HCT116 (cell line): ENCODE measurements around the gene CTBP1. TPM values are rescaled to one million over a fixed set of nuclear protein-coding genes. Genes with fewer than 3 reads are reported as not detected.

Experiments used
- ATAC-seq: fragments of 200-7000 bp; cut with Tn5 transposase; 2 replicates; pipeline ENCODE4 v1.9.1; 2020; ENCODE audit warnings: mild to moderate bottlenecking, moderate library complexity
- Bru-seq: library from RNA; stranded (reverse); fragments of 400-500 nt; gene quantifications from one replicate; lab custom pipeline; 2021; lab: Mats Ljungman, UMichigan
- BruChase-seq, 2 experiments: library from RNA; stranded (reverse); fragments of 400-500 nt; gene quantifications; one replicate each; lab custom pipeline; 2021; lab: Mats Ljungman, UMichigan
- BruUV-seq: library from RNA; stranded (reverse); fragments of 400-500 nt; replicated peaks from 2 replicates; lab custom pipeline; 2021; lab: Mats Ljungman, UMichigan
- CTCF ChIA-PET: fragments of 300-600 bp; sonication (Branson Sonifier 250); formaldehyde crosslinking; loops from one replicate; lab custom pipeline; 2021; ENCODE audit warnings: antibody characterized with exemption; lab: Charles Lee
- POLR2A ChIA-PET: fragments of 300-600, 350-600 bp; sonication (Branson Sonifier 250); formaldehyde crosslinking; loops from one replicate; lab custom pipeline; 2021; ENCODE audit warnings: antibody characterized with exemption; lab: Charles Lee
- RAD21 ChIA-PET, 2 experiments: fragments of 300-600 bp; sonication (Branson Sonifier 250); formaldehyde crosslinking; loops; one replicate each; lab custom pipeline; 2023; ENCODE audit warnings: low total read pairs in 2 of 2; ENCODE audit not compliant: uncharacterized antibody in 2 of 2, unreplicated experiment in 2 of 2, low non-redundant PET in 1 of 2; lab: Charles Lee
- DNase-seq: peaks from one replicate; pipeline ENCODE4 v3.0.0-alpha.2; 2010; ENCODE audit warnings: low read depth, low spot score
- H2AFZ ChIP-seq: fragments of 200-600 bp; shearing (Covaris generic), sonication (generic); 2 replicates; pipeline ENCODE4 v1.6.1; 2017; ENCODE audit warnings: low read depth, mixed run types, mixed read lengths, antibody characterized with exemption, low read length; ENCODE audit not compliant: poor library complexity, severe bottlenecking
- H3K27ac ChIP-seq: 2 replicates; pipeline ENCODE4 v1.5.1; 2012; ENCODE audit warnings: low read depth, low read length
- H3K27me3 ChIP-seq: fragments of 200-600 bp; sonication (generic); 2 replicates; pipeline ENCODE4 v1.6.1; 2016; ENCODE audit warnings: mixed run types, low read length, mixed read lengths; ENCODE audit not compliant: insufficient read depth
- H3K36me3 ChIP-seq, 2 experiments: fragments of 200-500 bp in 1 of 2; fragments of 200-600 bp in 1 of 2; sonication (Bioruptor generic) in 1 of 2; sonication (generic) in 1 of 2; 2 replicates each; pipeline versions ENCODE4 v1.5.1 to v1.6.1; 2014 to 2016; ENCODE audit warnings: low read length in 2 of 2, inconsistent platforms in 1 of 2, mixed read lengths in 1 of 2, mixed run types in 1 of 2; ENCODE audit not compliant: insufficient read depth in 2 of 2, control insufficient read depth in 1 of 2
- H3K4me1 ChIP-seq, 2 experiments: fragments of 200-600 bp in 1 of 2; sonication (generic) in 1 of 2; 2 replicates each; pipeline versions ENCODE4 v1.5.1 to v1.6.1; 2012 to 2017; ENCODE audit warnings: low read length in 2 of 2, inconsistent platforms in 1 of 2, mild to moderate bottlenecking in 1 of 2, mixed read lengths in 1 of 2, mixed run types in 1 of 2, moderate library complexity in 1 of 2; ENCODE audit not compliant: insufficient read depth in 2 of 2, control insufficient read depth in 1 of 2
- H3K4me2 ChIP-seq: fragments of 200-600 bp; sonication (generic); 2 replicates; pipeline ENCODE4 v1.6.1; 2017; ENCODE audit warnings: mixed run types, low read length, mixed read lengths
- H3K4me3 ChIP-seq, 2 experiments: fragments of 200-600 bp in 1 of 2; sonication (generic) in 1 of 2; replicated peaks in 1 of 2; 2 replicates each; pipeline ENCODE4 v1.5.1; 2011 to 2016; ENCODE audit warnings: low read length in 2 of 2, control low read depth in 1 of 2, low read depth in 1 of 2, mild to moderate bottlenecking in 1 of 2, mixed read lengths in 1 of 2, mixed run types in 1 of 2
- H3K79me2 ChIP-seq: fragments of 200-600 bp; sonication (generic); 2 replicates; pipeline ENCODE4 v1.6.1; 2017; ENCODE audit warnings: mild to moderate bottlenecking, mixed run types, low read length, moderate library complexity, mixed read lengths; ENCODE audit not compliant: insufficient read depth
- H3K9ac ChIP-seq: fragments of 200-600 bp; sonication (generic); 2 replicates; pipeline ENCODE4 v1.6.1; 2016; ENCODE audit warnings: low read length, mixed read lengths
- H3K9me2 ChIP-seq: fragments of 200-600 bp; sonication (generic), shearing (Covaris generic); 2 replicates; pipeline ENCODE4 v1.6.1; 2017; ENCODE audit warnings: mixed run types, mild to moderate bottlenecking, moderate library complexity; ENCODE audit not compliant: insufficient read depth
- H3K9me3 ChIP-seq, 2 experiments: fragments of 200-500 bp in 1 of 2; fragments of 200-600 bp in 1 of 2; sonication (Bioruptor generic) in 1 of 2; sonication (generic) in 1 of 2; 2 replicates each; pipeline ENCODE4 v1.6.1; 2014 to 2017; ENCODE audit warnings: low read length in 2 of 2, mixed read lengths in 2 of 2, inconsistent platforms in 1 of 2, low read depth in 1 of 2, mild to moderate bottlenecking in 1 of 2, mixed run types in 1 of 2, moderate library complexity in 1 of 2; ENCODE audit not compliant: control insufficient read depth in 1 of 2, insufficient read depth in 1 of 2
- H4K20me1 ChIP-seq: fragments of 200-600 bp; sonication (generic), shearing (Covaris generic); 2 replicates; pipeline ENCODE4 v1.6.1; 2017; ENCODE audit warnings: mixed run types, mild to moderate bottlenecking, moderate library complexity; ENCODE audit not compliant: insufficient read depth
- CEBPB ChIP-seq: IDR thresholded peaks from 2 replicates; pipeline ENCODE4 v1.6.1; 2012; ENCODE audit warnings: low read depth
- EGR1 ChIP-seq: IDR thresholded peaks from 2 replicates; pipeline ENCODE4 v1.6.1; 2012; ENCODE audit warnings: low read depth
- EZH2 ChIP-seq: fragments of 200-600 bp; sonication (generic); IDR thresholded peaks from 2 replicates; pipeline ENCODE4 v1.6.1; 2017; ENCODE audit warnings: antibody characterized with exemption, mixed run types
- EZH2phosphoT487 ChIP-seq: fragments of 200-600 bp; IDR thresholded peaks from 2 replicates; pipeline ENCODE4 v1.6.1; 2018; ENCODE audit warnings: antibody characterized with exemption, borderline replicate concordance
- JUND ChIP-seq: IDR thresholded peaks from 2 replicates; pipeline ENCODE4 v1.6.1; 2012
- POLR2A ChIP-seq: IDR thresholded peaks from 2 replicates; pipeline ENCODE4 v1.7.0; 2011; ENCODE audit warnings: borderline replicate concordance; ENCODE audit not compliant: insufficient read depth, insufficient read length; ENCODE audit errors: extremely low read depth
- POLR2AphosphoS5 ChIP-seq: IDR thresholded peaks from 2 replicates; pipeline ENCODE4 v1.6.1; 2011; ENCODE audit warnings: mild to moderate bottlenecking, low read depth, low read length, moderate library complexity
- RAD21 ChIP-seq: IDR thresholded peaks from 2 replicates; pipeline ENCODE4 v1.6.1; 2012; ENCODE audit warnings: low read depth, mild to moderate bottlenecking
- ZFX ChIP-seq: fragments of 450-650 bp; IDR thresholded peaks from 2 replicates; pipeline ENCODE4 v1.6.1; 2017
- intact Hi-C: fragments of 100-400 bp; cut with micrococcal nuclease; formaldehyde crosslinking; loops from 2 replicates; pipeline ENCODE4 v1.10.0; 2022
- long read RNA-seq: library from polyadenylated mRNA; unstranded; transcript quantifications from one replicate; pipeline ENCODE4 v2.0.0, GENCODE V29; 2021; ENCODE audit not compliant: unreplicated experiment
- polyA plus RNA-seq: library from polyadenylated mRNA; unstranded; fragments of >200 nt; gene quantifications from 2 replicates; pipeline ENCODE4 v1.2.1, GENCODE V29; 2012; ENCODE audit warnings: missing spikeins
- total RNA-seq: library from RNA; stranded (reverse); gene quantifications from one replicate; pipeline ENCODE4 v1.2.1, GENCODE V29; 2021; ENCODE audit not compliant: unreplicated experiment
- TF ChIP-seq, protein P1 (sequence below): IDR thresholded peaks from 2 replicates; pipeline ENCODE4 v1.6.1; 2011; ENCODE audit warnings: mild to moderate bottlenecking, low read length, moderate library complexity; ENCODE audit not compliant: insufficient replicate concordance; ENCODE audit errors: extremely low read depth

Gene CTBP1
- total RNA-seq (175 TPM), Bru-seq, nascent RNA (percentile 75 among the genes with signal in this experiment), BruChase-seq, experiment 1, labeled RNA remaining after a 6-hour chase (percentile 93 among the genes with signal in this experiment), BruChase-seq, experiment 2, labeled RNA remaining after a 2-hour chase (percentile 84 among the genes with signal in this experiment)
- polyA plus RNA-seq: 225 and 299 TPM in 2 replicates
- long read RNA-seq, transcript CTBP1-201 (9 exons, 2,297 nt): minor isoform, 34 of 386 reads
- long read RNA-seq, transcript CTBP1-203 (10 exons, 2,467 nt): major isoform, 138 of 386 reads
- long read RNA-seq, partial matches to known transcripts: 38 of 386 reads
- long read RNA-seq, other reads (novel, unspliced or antisense): 172 of 386 reads

- Histone ChIP-seq H3K27me3 (no peaks in the 10 kb centered on the region), H3K4me3 (peak within 1 kb of the TSS; percentile 86 to 90), H4K20me1 (no peaks in the 10 kb centered on the region), H3K27ac (peak within 1 kb of the TSS; percentile 100), H3K9me2 (no peaks in the 10 kb centered on the region), H3K9me3 (no peaks in the 10 kb centered on the region; a peak in 1 of 4 replicates), H2AFZ (no peak within 1 kb of the TSS), H3K4me2 (peak within 1 kb of the TSS; percentile 96), H3K79me2 (peaks cover 55% of the 10 kb centered on the region), H3K36me3 (peaks cover 0 to 5% of the 10 kb centered on the region in 2 experiments; a peak in 1 of 4 replicates), H3K9ac (peak within 1 kb of the TSS; percentile 99), H3K4me1 (peaks cover 16 to 23% of the 10 kb centered on the region in 2 experiments)
- RAD21 ChIA-PET: no interaction called here
- ATAC-seq (peak; percentile 67), DNase-seq (peak; percentile 59)
- CTCF ChIA-PET: interaction anchor here (0.6 kb wide), 1 partner anchor 41 kb away, joined by 3 read pairs; no protein-coding TSS in a partner anchor
- intact Hi-C loops: loop anchor here (1.0 kb wide), 1 partner anchor 99 kb away; the partner anchor contains the start of gene UVSSA
- BruUV-seq: no TSS peak
- POLR2A ChIA-PET: interaction anchor here (2.0 kb wide), 1 partner anchor 98 kb away, joined by 8 read pairs; the partner anchor contains the start of gene UVSSA
- TF ChIP-seq EZH2 (no peak), CEBPB (no peak), EZH2phosphoT487 (no peak), POLR2A (peak; percentile 40), JUND (no peak), EGR1 (no peak), RAD21 (no peak), ZFX (peak; percentile 84), POLR2AphosphoS5 (peak; percentile 69)
- TF ChIP-seq, protein P1, sequence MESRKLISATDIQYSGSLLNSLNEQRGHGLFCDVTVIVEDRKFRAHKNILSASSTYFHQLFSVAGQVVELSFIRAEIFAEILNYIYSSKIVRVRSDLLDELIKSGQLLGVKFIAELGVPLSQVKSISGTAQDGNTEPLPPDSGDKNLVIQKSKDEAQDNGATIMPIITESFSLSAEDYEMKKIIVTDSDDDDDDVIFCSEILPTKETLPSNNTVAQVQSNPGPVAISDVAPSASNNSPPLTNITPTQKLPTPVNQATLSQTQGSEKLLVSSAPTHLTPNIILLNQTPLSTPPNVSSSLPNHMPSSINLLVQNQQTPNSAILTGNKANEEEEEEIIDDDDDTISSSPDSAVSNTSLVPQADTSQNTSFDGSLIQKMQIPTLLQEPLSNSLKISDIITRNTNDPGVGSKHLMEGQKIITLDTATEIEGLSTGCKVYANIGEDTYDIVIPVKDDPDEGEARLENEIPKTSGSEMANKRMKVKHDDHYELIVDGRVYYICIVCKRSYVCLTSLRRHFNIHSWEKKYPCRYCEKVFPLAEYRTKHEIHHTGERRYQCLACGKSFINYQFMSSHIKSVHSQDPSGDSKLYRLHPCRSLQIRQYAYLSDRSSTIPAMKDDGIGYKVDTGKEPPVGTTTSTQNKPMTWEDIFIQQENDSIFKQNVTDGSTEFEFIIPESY: no peak
These were observed at the start of gene CTBP1 for GRCh38 chr4:1248245-1249147. Gene CTBP1, minus strand, starts transcription at chr4:1249130. Its CDS starts 7,799 bp downstream, at chr4:1241331.
